Ishikawa (cell line): Measurements from ENCODE around the gene PIBF1.

ENCODE experiments used
- CEBPB ChIP-seq: IDR thresholded peaks from 2 replicates; pipeline ENCODE4 v1.6.1; 2012
- CREB1 ChIP-seq: IDR thresholded peaks from 2 replicates; pipeline ENCODE4 v1.6.1; 2012; ENCODE audit warnings: low read depth
- EGR1 ChIP-seq: IDR thresholded peaks from 2 replicates; pipeline ENCODE4 v1.6.1; 2012
- EP300 ChIP-seq: IDR thresholded peaks from 2 replicates; pipeline ENCODE4 v1.6.1; 2012; ENCODE audit warnings: borderline replicate concordance
- FOXM1 ChIP-seq: IDR thresholded peaks from 2 replicates; pipeline ENCODE4 v1.6.1; 2012; ENCODE audit warnings: low read depth, borderline replicate concordance
- MAX ChIP-seq: IDR thresholded peaks from 2 replicates; pipeline ENCODE4 v1.6.1; 2012
- NFIC ChIP-seq: IDR thresholded peaks from 2 replicates; pipeline ENCODE4 v1.6.1; 2012
- RAD21 ChIP-seq: IDR thresholded peaks from 2 replicates; pipeline ENCODE4 v1.6.1; 2012; ENCODE audit warnings: low read depth
- REST ChIP-seq: IDR thresholded peaks from 2 replicates; pipeline ENCODE4 v1.6.1; 2012; ENCODE audit warnings: low read depth, mild to moderate bottlenecking
- TAF1 ChIP-seq: IDR thresholded peaks from 2 replicates; pipeline ENCODE4 v1.6.1; 2012; ENCODE audit warnings: low read depth, mild to moderate bottlenecking
- TCF12 ChIP-seq: IDR thresholded peaks from 2 replicates; pipeline ENCODE4 v1.6.1; 2012; ENCODE audit warnings: low read depth
- TEAD4 ChIP-seq: IDR thresholded peaks from 2 replicates; pipeline ENCODE4 v1.6.1; 2012
- USF1 ChIP-seq: IDR thresholded peaks from 2 replicates; pipeline ENCODE4 v1.6.1; 2012
- YY1 ChIP-seq: IDR thresholded peaks from 2 replicates; pipeline ENCODE4 v1.6.1; 2012; ENCODE audit warnings: low read depth
- ZBTB7A ChIP-seq: IDR thresholded peaks from 2 replicates; pipeline ENCODE4 v1.6.1; 2012; ENCODE audit warnings: low read depth

PIBF1 gene

GRCh38 chr13:72853000-72853399, 71.1 kb downstream of the PIBF1 start:
- TF ChIP-seq FOXM1, result no peak
- TF ChIP-seq CEBPB, result no peak
- TF ChIP-seq EGR1, result no peak
- no peak for TF ChIP-seq NFIC

GRCh38 chr13:72864142-72865011, 82.4 kb downstream of the PIBF1 start:
- TF ChIP-seq TEAD4 (no peak), USF1 (no peak), EGR1 (no peak), MAX (no peak), REST (no peak), TCF12 (no peak), YY1 (no peak), FOXM1 (no peak), EP300 (no peak), CEBPB (no peak), NFIC (no peak), ZBTB7A (no peak), CREB1 (no peak), TAF1 (no peak)

- TF ChIP-seq EP300 (no peak), RAD21 (no peak), USF1 (no peak), CEBPB (no peak), EGR1 (no peak), YY1 (no peak), ZBTB7A (no peak), TEAD4 (no peak), TCF12 (no peak), CREB1 (no peak), NFIC (no peak), MAX (no peak), REST (no peak), FOXM1 (no peak), TAF1 (no peak)
Observed at GRCh38 chr13:72868229-72868628, 86.3 kb downstream of the PIBF1 start.

GRCh38 chr13:72875233-72875632, 93.3 kb downstream of the PIBF1 start:
- TF ChIP-seq EGR1 (no peak), ZBTB7A (no peak), USF1 (no peak), RAD21 (no peak), MAX (no peak), REST (no peak), EP300 (no peak), CREB1 (no peak), FOXM1 (no peak), NFIC (no peak), TCF12 (no peak), TEAD4 (no peak), TAF1 (no peak), YY1 (no peak), CEBPB (no peak)
